ENCODE measurements around the gene MAPKAPK3.
A peak's percentile ranks its signal among the peaks of the same experiment; 100 is the strongest.

The MAPKAPK3 gene

DNA sequence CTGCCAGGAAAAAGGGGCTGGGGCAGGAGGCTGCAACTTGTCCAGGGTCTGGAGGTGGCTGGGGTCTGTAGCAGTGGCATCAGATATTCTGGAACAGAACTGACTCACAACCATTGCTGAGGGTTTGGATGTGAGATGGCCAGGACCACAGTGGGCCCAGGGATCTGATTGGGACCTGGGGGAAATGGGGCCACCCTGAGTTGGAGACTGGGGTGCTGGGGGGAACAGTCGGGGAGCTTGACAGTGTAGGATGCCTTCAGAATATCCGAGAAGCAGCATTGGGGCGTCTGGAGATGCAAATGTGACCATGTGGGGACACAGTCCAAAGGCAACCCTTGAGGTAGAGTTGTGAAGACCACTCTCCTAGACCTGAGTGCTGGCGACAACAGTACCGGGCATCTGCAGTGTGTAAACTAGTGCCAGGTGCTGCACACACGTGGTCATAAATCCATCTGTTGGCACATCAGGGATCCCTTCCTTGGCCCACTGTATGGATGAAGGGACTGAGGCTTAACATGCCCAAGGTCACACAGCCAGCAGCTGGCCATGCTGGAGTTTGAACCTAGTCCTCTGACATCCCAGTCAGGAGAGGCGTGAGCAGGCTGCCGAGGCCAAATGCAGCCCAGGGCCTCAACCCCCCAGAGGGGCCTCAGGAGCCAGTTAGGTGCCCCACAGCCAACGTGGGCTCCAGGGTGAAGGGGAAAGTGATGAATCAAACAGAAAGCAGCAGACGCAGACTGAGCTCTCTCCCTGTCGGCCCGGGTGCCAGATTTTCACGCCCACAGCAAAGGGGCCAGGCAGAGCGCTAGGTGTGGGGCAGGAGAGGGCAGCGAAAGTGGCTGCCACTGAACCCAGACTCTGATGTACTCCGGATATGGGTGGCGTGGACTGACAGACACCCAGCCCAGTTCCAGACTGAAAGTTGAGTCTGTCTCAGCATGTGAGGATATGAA, 28.9 kb upstream of the MAPKAPK3 start:
- DNase-seq, result no peak

DNA sequence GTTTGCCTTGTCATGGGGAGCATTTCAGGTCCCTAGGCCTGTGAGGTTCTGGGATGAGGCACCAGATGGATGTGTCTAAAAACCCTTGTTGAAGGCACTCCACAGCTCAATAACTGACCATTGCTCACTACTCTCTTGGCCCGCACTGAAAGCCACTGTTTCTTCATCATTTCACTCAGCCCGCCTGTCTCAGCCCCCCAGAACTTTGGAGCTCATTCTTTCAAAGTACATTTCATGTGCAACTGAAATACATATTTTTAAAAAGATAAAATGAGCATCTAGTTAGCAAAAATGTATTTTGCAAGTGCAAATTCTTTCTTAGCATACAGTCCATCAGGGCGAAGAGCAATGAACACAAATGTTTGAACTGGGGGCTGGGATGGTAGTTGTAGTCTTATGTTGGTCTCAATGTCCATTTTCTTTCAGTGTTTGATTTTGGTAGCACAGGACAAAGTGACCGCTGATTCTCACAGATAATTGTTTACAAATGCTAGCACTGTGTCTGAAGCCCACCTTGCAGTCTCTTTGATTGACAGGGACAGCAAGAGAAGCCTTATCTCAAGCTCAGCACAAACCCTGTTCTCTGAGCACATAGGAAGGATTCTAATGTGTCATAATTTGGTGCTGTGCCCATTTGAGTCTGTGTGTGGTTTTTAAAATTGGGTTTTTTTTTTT, 28.1 kb upstream of the MAPKAPK3 start:
- peak; percentile 88 for DNase-seq

DNA sequence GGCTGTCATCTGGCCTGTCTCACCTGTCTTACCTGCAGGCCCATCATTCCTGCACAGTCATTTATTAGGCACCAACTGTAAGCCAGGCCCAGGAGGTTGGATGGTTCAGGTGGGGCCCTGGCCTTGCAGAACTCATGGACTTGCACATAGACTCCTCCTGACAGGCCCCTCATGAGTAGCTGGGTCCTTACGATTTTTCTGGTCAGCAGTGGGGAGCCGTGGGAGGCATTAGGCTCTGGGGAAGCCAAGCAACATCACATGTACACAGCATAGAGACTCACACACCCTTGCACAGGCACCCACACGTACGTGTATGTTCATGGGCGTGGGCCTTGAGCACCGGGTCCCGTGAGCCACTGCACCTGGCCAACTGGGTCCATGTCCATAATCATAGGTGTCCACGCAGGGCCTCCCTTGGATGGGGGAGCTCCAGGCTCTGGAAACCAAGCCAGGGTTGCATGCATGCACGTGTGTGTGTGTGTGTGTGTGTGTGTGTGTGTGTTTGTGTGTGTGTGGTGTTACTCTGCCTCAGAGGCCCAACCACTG, 25.7 kb upstream of the MAPKAPK3 start:
- no peak for DNase-seq

DNA sequence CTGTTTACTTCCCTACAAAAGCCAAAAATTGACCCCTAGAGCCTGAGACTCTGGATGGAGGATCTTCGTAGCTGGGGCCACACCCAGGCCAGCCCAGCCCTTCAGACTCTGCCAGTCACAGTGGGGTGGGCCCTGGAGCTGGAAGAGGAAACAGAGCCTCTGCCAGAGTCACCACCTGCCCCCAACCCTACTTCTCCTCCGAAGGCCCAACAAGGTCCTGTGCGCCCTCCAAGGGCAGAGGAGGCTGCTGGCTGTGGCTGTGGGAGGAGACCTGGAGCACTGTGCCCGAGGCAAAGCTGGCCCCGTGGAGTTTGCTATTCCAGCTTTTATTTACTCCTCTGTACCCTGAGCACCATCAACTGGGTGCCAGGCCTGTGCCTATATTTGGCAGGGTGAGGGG, 24.4 kb upstream of the MAPKAPK3 start:
- DNase-seq, result peak; percentile 90

DNA sequence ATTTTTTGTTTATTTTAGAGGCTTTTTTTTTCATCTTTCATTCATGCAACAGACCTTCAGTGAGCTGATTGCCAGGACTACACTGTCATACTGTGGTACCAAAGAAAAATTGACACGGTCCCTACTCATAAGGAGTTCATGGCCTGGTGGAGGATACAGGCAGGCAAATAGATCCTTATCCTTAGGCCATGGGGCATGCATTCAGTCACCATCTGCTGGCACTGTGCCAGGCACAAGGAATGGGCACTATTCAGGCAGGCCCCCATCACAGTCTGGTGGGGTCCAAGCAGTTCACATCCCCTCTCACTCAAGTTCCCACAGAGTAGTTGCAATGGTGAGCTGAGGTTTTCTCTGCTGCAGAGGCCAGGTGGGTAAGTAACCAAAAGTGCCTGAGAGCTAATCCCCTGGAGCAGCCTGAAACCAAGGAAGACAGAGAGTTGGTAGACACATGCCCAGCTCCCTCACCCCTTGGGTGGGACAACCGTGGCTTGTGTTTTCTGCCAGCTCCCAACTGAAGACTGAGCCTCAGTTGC, 22.6 kb upstream of the MAPKAPK3 start:
- DNase-seq, result no peak

DNA sequence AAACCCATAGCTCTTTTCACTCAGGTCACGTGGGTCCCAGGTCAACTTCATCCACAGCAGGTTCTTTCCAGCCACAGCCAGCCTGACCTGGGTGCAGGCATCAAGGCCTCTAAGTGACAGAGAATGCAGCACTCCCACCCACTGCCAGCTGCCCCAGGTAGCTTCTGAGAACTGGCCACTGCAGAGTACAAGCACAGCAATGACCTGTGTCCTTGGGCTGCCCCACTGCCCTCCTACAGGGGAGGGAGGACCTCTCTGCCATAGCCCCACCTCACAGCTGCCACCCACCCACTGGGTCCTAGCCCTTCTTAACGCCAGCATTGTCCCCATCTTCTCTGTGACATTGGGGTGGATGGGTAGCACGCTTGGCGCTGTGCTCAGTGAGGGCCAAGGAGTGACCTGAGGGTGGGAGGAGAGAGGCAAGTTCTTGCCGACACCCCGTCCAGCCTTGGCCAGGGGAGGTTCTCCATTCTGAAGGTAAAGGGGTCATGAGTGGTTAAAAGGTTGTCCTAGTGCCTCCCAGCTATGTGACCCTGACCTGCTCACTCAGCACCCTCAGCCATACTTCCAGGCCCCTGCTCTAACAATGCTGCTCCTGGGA, 17.7 kb upstream of the MAPKAPK3 start:
- no peak for DNase-seq

DNA sequence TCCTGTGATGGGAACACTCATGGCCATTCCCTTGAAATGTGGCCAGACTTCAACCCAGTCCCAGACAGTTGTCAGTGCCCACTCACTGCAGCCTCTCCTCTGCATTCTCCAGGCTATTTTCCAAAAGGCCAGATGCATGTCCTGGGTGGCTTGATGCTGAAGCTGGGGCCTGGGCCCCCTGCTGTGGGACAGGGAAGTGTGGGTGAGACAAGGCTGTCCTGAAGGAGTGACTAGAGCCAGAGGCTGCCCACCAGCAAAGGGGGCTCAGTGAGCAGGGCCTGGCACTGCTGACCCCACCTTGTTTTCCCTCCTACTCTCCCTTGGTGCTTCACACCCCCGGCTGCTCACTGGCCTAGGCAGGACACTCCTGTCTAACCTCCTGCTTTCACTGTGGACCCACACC, 17.2 kb upstream of the MAPKAPK3 start:
- no peak for DNase-seq

DNA sequence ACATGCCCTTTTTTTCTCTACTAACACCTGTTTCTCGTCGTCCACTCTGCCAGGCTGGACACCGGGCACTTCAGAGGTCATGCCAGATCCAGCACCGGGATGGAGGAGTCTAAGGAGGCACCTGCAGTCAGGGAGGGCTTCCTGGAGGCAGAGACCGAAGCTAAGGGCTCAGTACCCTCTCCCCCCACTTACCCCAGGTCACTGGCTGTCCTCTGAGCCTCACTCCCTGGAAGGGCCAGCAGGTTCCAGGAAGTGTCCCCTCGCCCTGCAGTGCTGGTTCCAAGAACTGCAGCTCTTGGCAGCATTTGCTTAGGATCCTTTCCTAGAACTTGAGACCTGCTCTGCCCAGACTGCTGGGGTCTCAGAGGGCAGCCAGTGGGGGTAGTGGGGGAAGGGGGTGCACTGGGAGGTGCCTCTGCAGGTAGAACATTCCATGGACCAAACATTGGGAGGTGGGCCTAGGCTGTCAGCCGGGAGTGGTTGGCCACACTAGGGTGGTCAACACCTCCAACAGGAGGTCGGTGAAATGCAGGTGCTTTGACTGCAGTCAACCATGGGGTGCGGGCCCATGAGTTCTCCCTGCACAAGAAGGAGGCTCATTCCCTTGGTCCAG, 16.7 kb upstream of the MAPKAPK3 start:
- peak; percentile 72 for DNase-seq

DNA sequence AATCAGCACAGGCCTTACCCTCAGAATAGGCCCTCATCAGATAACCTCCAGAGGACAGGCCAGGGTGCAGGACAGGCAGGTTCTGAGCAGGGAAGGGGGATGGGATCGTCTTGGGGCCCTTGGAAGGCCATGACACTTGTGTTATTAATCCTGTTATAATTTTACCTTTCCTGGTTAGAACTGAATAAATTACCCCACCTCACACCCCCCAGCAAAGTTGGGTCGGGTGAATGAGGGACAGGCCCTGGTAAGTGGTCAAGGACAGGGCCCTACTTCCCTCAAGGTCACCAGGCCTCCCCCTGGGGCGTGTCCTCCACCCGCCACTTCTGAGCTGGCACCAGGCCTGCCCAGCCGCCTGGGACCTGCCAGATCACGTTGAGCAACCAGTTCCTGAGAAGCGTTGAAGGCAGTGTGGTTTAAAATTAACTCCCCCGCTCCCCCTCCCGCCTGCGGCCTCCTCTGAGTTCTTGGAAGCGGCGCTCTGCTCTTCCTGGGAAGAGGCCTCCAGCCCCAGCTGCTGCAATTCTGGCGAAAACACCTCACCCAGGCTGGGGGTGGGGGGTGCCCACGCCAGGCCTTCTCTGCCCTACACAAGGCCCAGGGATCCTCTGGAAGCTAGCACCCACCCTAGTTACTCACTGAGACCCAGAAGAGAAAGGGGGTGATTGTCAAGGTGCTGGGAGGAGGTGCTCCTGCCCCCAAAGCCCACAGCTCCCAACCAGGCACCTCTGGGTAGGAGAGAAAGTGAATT, 15.9 kb upstream of the MAPKAPK3 start:
- peak; percentile 98 for DNase-seq

DNA sequence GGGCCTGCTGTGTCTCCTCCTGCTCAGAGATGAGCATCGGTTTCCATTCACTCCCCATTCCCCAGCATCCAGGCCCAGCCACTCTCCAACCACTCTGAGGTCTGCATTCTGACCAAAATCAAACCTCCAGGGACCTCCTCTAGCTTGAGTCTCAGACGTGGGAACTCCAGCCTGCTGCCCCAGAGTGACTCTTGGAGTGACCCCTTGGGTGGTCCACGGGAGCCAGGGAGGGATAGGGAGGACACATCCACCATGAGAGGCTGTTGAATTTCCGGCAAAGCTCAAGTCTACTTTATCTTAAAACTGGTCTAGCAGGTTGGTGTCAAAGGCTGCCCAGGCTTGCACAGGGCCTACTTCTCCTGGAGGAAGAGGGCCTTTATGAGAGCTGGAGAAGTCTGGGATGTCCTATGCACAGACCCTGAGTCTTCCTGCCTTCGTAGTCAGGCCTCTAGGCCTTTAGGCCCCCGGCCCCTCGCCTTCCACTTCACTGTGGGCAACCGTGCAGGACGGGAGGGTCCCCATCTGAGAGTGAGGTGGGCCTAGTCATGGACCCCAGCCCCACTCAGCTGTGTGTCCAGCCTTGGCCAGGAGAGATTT, 14.3 kb upstream of the MAPKAPK3 start:
- DNase-seq, result no peak

DNA sequence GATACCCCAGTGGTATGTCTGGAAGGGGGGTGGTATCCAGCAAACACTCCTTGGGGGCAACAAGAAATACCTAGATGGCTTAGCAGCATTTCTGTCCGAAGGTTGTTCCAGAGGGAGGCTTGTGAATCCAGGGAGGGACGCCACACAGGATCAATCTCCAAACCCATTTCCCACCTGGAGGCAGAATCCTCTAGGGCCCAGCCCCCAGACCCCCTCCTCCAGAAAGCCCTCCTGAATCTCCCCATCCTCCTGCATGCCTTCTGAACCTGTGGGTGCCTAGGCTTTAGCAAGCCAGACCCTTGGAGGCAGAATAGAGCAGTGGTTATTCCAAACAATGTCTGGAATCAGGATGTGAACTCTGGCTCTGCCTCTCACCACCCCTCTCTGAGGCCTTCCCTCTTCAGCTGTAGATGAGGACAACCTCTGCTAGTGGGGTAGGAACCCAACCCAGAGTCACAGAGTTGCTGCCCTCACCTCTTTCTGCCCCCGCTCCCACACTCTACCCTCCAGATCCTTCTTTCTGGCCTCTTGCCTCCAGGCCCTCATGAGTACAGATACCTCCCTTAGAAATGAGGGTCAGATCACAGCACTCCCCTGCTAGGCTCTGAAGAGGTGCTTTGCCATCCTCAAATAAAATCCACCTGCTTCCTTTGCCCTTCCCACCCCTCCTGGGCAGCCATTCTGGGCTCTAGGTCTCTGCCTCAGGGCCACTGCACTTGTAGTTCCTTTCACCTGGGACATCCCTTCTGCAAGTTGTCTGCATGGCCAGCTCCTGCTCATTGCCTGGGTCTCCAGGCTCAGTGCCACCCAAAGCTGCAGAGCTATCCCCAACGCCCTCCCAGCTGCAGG, 13.5 kb upstream of the MAPKAPK3 start:
- no peak for DNase-seq

DNA sequence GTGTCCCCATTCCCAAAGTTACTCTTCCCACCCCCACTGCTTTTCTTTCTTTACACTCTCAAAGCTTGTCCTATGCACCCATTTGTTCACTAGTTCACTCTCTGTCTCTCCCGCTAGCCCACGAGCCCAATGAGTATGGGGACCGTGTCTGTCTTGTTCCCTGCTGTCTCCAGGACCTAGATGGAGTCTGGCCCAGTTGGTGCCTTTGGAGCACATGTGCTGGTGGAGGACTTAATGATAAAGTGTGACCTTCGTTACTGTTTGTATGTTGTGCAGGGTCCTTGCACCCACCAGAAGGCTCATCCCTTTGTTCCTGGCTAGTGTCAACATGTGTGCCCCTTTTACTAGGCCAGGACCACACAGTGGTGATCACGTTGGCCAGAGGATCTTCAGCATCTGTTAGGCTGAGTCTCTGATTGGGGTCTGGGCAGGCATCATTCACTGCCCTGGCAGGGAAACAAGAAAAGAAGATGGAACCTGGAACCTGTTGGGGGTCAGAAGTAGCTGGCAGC, 12.8 kb upstream of the MAPKAPK3 start:
- DNase-seq, result no peak

DNA sequence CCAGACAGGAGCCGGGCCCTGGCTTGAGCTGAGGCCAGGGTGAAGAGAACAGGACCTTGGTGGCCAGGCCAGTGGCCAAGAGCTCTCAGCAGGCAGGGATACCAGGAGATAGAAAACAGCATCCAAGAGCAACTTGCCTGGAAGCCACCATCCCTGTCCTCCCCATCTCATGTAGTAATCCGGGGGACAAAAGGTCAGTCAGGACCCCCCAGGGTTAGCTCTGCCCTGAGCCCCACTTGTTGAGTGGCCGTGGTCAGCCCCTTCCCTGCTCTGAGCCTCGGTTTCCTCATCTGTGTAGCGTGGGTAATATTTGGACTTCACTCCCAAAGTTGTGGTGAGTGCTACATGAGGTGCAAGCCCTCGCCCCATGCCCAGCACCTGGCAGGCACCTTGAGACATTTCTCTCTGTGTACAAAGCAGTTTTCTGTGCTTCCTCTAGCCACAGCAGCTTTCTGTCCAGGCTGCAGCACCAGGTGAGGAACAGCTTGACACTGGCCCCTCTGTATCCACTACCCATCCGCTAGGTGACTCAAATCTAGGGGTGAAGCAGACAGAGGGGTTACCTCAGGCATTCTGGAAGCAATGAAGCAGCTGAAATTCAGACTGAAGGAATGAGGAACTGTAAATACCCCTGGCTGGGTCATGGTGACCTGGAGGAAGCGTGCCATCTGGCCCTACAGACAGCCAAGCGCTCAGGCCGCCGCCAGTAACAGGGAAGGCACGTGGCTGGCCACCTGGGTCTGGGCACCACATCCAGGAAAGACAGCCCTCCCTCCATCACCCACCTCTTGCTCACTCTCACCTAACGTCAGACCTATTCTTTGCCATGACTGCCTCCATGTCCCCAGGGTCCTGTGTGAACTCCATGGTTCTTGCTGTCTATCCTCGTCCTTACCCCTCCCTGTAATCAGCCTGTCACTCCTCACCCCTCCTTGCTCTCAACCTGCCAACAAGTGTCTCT, 12.0 kb upstream of the MAPKAPK3 start:
- peak; percentile 72 for DNase-seq

DNA sequence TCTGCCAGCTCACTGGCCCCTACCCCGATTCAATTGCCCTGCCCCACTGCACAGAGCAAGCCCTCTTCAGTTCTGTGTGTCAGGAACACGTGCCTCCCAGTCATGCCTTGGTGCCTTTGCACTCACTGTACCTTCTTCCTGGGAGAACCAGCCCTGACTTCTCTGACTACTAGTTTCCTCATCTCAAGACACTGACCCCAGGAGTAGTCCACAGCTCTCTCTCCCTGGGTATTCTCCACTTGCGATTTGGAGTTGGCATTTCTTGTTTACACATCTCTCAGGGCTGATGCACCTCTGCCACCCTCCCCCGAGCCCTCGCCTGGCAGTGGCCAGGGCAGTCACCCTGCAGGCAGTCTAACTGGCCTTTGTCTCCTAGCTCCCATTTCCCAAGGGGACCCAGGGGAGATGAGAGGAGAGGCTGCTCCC, 11.0 kb upstream of the MAPKAPK3 start:
- no peak for DNase-seq

DNA sequence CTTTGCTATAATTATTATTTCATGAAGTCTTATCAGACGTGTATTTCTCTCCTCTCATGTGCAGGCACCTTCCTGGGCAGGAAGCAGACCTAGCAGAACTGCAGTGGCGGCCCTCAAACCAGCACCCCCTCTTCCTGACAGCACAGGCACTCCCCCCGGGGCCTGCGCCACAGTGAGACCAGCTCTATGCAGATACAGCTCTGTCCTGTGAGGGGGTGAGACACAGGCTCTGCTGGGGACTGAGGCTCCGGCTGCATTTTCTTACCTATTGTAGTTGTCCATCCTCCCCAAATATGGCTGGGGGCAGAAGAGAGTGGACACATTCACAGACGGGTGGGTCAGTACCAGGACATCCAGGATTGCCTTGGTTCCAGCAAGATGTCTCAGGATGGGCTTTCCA, 10.4 kb upstream of the MAPKAPK3 start:
- DNase-seq, result peak; percentile 65

DNA sequence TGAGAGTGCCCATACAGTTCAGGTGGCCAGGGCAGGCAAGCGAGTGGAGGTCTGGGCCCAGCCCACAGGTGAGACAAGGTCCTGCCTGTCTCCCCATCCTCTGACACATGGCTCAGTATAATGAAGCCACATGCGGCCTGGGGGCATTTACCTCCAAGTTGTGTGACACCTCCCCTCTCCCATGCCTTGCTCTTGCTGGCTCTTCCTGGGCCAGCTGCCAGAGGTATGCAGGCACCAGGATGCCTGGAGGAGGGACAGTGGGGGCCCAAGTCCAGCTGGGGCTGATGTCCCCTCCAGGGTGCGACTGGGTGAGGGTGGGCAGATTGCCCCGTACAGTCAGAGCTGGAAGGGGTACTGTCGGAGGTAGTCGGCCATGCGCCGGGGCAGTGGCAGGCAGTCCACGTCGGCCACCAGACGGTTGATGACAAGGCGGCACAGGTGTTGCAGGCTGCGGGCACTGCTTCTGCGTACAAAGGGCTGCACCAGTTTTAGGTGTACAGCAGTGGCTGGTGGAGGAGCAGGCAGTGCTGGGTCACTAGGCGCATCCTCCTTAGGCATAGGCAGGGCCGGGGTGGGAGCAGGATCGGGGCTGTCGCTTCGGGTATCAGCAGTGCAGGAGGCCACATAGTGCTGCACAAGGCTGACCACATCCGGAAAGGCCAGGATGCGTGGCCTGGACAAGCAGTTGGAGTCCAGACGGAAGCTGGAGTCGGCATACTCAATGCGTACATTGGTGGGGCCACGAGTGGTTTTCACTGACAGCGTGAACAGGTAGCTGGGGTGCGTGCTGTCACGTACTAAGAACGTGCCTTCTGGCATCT, 9.5 kb upstream of the MAPKAPK3 start:
- no peak for DNase-seq

DNA sequence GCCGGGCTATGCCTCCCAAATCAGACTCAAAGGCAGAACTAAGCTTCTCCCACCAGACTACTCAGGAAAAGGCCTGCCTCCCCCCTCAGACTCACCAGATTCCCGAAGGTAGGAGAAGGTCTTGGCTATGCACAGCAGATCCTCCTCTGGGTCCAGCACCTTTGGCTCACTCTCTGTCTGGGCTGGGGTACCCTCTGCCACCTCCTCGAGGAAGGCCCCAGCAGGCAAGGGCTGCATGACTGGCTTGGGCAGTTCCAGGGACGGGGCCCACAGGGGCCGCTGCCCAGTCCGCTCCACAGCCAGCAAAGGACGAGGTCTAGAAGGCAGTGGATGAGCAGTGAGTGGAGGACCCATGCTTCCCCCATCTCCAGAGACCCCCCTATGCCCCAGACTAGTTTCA, 8.7 kb upstream of the MAPKAPK3 start:
- DNase-seq, result no peak

DNA sequence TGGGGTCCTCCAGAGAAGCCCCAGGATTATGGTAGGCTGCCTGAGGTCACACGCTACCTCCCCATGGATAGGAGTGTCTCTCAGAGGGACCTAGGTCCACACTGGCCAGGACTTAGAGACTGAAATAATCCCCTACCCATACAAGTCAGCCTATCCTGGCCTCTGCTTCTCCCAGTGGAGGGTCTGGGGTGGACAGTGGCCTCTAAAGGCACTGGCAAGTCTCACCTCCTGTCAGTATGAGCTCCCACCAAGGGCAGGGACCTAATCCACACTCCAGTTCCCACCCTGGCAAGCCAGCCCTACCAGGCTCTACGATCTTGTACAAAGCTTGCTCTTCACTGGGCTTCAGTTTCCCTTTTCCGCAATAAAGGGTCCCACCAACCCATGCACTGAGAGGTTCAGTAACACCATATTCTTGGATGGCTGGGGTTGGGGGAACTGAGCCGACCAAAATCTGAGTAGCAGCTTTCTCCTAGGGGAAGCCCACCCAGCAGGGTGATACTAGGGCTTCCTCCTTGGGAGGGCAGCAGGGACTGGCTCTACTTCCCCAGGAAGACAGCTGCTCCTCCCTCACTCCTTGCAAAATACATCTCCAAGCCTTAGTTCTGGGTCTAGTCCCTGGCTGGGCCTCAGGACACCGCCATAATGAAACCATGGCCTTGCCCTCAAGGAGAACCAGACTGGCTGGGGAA, 7.7 kb upstream of the MAPKAPK3 start:
- no peak for DNase-seq
